Uterine smooth muscle cell (primary cell): ENCODE data around the gene ZRANB2. TPM values are rescaled to one million over a fixed set of nuclear protein-coding genes. Genes with fewer than 3 reads are reported as not detected.

Experiments used
- total RNA-seq: library from RNA; depleted of rRNA; stranded (reverse); fragments of >200 nt; gene quantifications from 2 replicates; pipeline ENCODE4 v1.2.3, GENCODE V29; 2014

Gene ZRANB2, protein sequence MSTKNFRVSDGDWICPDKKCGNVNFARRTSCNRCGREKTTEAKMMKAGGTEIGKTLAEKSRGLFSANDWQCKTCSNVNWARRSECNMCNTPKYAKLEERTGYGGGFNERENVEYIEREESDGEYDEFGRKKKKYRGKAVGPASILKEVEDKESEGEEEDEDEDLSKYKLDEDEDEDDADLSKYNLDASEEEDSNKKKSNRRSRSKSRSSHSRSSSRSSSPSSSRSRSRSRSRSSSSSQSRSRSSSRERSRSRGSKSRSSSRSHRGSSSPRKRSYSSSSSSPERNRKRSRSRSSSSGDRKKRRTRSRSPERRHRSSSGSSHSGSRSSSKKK
- 59.4 and 63.9 TPM in 2 replicates for total RNA-seq

DNA sequence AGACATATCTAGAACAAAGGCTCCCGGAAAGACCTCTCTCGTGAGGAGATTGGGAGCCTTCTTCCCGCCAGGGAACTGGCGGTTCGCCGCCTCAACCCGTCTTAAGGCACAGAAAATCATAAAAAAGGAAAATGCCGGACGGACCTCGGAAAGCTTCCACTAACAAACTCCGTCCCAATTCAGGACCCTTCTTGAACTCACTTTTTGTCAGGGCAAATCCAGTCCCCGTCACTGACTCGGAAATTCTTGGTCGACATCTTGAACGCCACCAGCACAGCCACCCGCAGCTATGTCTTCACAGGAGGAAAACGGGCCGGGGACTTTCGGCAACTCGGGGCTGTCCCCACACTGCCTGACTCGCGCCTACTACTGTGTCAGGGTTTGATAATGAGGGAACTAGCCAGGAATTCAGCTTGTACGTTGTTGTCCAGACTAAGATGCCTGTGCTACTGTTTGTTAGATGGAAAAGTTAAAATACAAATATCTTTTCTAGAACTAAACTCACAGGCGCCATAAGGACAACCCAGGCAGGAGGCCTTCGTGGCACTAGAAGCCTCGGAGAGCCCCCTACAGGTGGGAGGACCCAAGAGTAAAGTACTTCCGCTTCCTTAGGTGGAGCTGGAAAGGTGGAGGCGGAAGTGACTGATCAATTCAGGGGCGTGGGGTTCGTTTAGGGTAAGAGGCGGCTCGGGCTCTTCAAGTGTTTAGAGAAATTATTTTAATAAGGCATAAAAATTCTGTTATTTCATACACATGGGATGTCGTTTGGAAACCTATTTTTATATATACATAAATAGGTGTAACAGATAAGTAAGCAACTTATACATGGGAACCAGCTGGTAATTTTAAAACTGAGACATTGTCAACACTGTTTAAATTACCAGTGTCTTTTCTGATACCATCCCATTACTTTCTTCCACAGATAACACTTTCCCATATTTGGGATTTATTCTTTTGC, at the start of gene ZRANB2:
Gene ZRANB2, minus strand, starts transcription at position 297 of the 958 bp plus-strand sequence. Its CDS starts 40 bp downstream, at position 257.

DNA sequence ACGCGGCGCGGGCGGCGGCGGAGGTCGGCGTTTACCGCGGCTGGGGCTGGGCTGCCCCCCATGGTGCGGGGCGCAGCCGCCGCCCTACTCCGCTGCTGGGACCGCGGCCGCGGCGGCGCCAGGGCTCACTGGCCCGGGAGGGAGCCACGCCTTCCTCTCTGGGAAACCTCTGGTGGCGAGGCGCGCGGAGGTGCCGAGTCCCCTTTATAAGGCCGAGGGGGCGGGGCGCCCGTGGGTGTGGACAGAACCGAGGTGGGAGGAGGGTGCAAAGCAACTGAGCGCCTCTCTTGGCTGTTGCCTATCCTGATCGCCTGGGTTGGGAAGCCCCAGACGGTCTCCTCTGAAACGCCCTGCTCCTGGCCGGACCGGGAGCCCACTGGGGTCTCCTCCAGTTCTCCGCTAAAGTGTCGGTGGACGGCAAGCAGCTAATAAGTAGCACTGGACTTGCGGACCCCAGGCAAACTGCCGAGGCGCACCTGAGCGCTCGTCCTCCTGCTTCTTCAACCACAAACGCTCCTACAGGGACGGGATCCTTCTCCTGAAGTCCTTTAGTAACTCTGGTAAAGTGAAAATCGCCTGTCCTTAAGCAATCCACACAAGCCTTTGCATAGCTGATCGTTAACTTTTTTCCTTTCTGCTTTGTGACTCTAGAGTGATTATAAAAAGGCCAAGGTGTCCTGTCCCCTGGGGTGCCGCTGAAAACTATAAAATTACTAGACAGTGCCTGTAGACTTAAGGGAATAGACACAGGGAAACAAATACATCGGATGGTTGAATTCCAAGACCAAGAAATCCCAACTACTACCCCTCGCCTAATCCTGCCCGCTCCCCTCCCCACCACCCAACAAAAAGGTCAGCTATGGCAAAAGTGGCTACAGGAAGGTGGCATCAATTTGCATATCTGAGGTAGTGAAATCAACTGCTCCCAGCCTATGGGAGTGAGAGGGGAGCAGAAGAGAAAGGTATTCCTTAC, 32.9 kb downstream of the ZRANB2 start, which contains the start of gene PTGER3:
Gene PTGER3, minus strand, starts transcription at position 182 of the 973 bp plus-strand sequence. CDS start 239 bp downstream, outside the sequence.

Other genes with a start within 250 kb of the ZRANB2 start
- gene PTGER3, start 33.2 kb downstream of the ZRANB2 start, total RNA-seq: 3.0 and 15.6 TPM in 2 replicates